GM12878 (cell line): ENCODE data around the gene JKAMP. TPM values are rescaled to one million over a fixed set of nuclear protein-coding genes. Genes with fewer than 3 reads are reported as not detected.

Experiments used
- ATAC-seq: fragments of 200-7000 bp; cut with Tn5 transposase; 3 replicates; pipeline ENCODE4 v1.9.1; 2020; ENCODE audit warnings: mild to moderate bottlenecking, moderate library complexity
- BruUV-seq: library from RNA; stranded (reverse); fragments of 400-500 nt; replicated peaks from 2 replicates; lab custom pipeline; 2021; lab: Mats Ljungman, UMichigan
- CTCF ChIA-PET: fragments of 300-600 bp; sonication (Branson Sonifier 250); formaldehyde crosslinking; extraction: SDS; loops from one replicate; lab custom pipeline; 2021; ENCODE audit warnings: inconsistent platforms; lab: Yijun Ruan, JAX
- POLR2A ChIA-PET: fragments of 350-600 bp; formaldehyde crosslinking; extraction: SDS; loops from one replicate; lab custom pipeline; 2021; ENCODE audit warnings: inconsistent platforms; lab: Charles Lee
- RAD21 ChIA-PET: fragments of 300-600 bp; sonication (Branson Sonifier 250); formaldehyde crosslinking; loops from one replicate; lab custom pipeline; 2023; ENCODE audit warnings: antibody characterized with exemption; ENCODE audit not compliant: unreplicated experiment; lab: Charles Lee
- SMC1A ChIA-PET: fragments of 300-600 bp; sonication (Branson Sonifier 250); formaldehyde crosslinking; loops from one replicate; lab custom pipeline; 2023; ENCODE audit not compliant: unreplicated experiment, uncharacterized antibody; lab: Charles Lee
- DNase-seq: peaks from one replicate; pipeline ENCODE4 v3.0.0-alpha.2; 2011; ENCODE audit warnings: low read depth, low spot score
- FAIRE-seq: peaks from 3 replicates; lab custom pipeline; 2011; peaks lifted over from hg19 to GRCh38; lab: Jason Lieb, UNC
- H2AFZ ChIP-seq: 2 replicates; pipeline ENCODE4 v1.6.0; 2011; ENCODE audit warnings: low read depth, low read length, control low read depth; ENCODE audit not compliant: control insufficient read depth
- H3K27ac ChIP-seq: 2 replicates; pipeline ENCODE4 v1.5.1; 2011; ENCODE audit warnings: control low read depth; ENCODE audit not compliant: control insufficient read depth, insufficient read depth
- H3K27me3 ChIP-seq, 2 experiments: replicated peaks in 1 of 2; 2 replicates each; pipeline versions ENCODE4 v1.6.0 to v1.6.1; 2011; ENCODE audit warnings: low read length in 1 of 2; ENCODE audit not compliant: control insufficient read depth in 2 of 2, insufficient read depth in 2 of 2
- H3K36me3 ChIP-seq, 2 experiments: 2 replicates each; pipeline ENCODE4 v1.5.1; 2011; ENCODE audit warnings: low read length in 1 of 2; ENCODE audit not compliant: control insufficient read depth in 2 of 2, insufficient read depth in 2 of 2
- H3K4me1 ChIP-seq: 2 replicates; pipeline ENCODE4 v1.6.1; 2011; ENCODE audit warnings: mild to moderate bottlenecking, low read length, moderate library complexity, mixed read lengths; ENCODE audit not compliant: control insufficient read depth, insufficient read depth
- H3K4me2 ChIP-seq: 2 replicates; pipeline ENCODE4 v1.6.0; 2011; ENCODE audit warnings: control low read depth; ENCODE audit not compliant: control insufficient read depth, insufficient read depth
- H3K4me3 ChIP-seq: fragments of 200-600 bp; sonication (generic); 2 replicates; pipeline ENCODE4 v1.5.1; 2016
- H3K79me2 ChIP-seq: 2 replicates; pipeline ENCODE4 v1.6.0; 2011; ENCODE audit warnings: low read length; ENCODE audit not compliant: control insufficient read depth, insufficient read depth
- H3K9ac ChIP-seq: 2 replicates; pipeline ENCODE4 v1.8.0; 2011; ENCODE audit warnings: low read length, control low read depth, mixed read lengths; ENCODE audit not compliant: control insufficient read depth, insufficient read depth
- H3K9me3 ChIP-seq: replicated peaks from 3 replicates; pipeline ENCODE4 v1.5.1; 2011; ENCODE audit warnings: mild to moderate bottlenecking, low read length; ENCODE audit not compliant: control insufficient read depth, insufficient read depth
- H4K20me1 ChIP-seq: 2 replicates; pipeline ENCODE4 v1.6.0; 2011; ENCODE audit not compliant: control insufficient read depth, insufficient read depth
- MEF2A ChIP-seq: IDR thresholded peaks from 2 replicates; pipeline ENCODE4 v1.6.1; 2011; ENCODE audit warnings: low read depth, mild to moderate bottlenecking, low read length, moderate library complexity; ENCODE audit not compliant: insufficient read depth
- MLLT1 ChIP-seq: fragments of 450-650 bp; IDR thresholded peaks from 2 replicates; pipeline ENCODE4 v1.6.1; 2016; ENCODE audit warnings: mild to moderate bottlenecking
- NR2C1 ChIP-seq: fragments of 450-650 bp; IDR thresholded peaks from 2 replicates; pipeline ENCODE4 v1.6.1; 2017; ENCODE audit warnings: antibody characterized with exemption, mild to moderate bottlenecking, moderate library complexity
- RBBP5 ChIP-seq: fragments of 200-600 bp; sonication (generic); conservative IDR thresholded peaks from 2 replicates; pipeline ENCODE4 v1.6.1; 2016
- RUNX3 ChIP-seq: IDR thresholded peaks from 2 replicates; pipeline ENCODE4 v1.6.1; 2012; ENCODE audit warnings: low read length, inconsistent platforms
- SKIL ChIP-seq: fragments of 450-650 bp; IDR thresholded peaks from 2 replicates; pipeline ENCODE4 v1.6.1; 2017; ENCODE audit warnings: mild to moderate bottlenecking, low read depth, inconsistent platforms; ENCODE audit not compliant: poor library complexity, severe bottlenecking
- SUZ12 ChIP-seq: fragments of 200-600 bp; sonication (generic); IDR thresholded peaks from one replicate; pipeline ENCODE4 v1.6.1; 2018; ENCODE audit warnings: antibody characterized with exemption, mild to moderate bottlenecking; ENCODE audit not compliant: unreplicated experiment
- WGBS: methylation state at CpG from one replicate; pipeline ENCODE4 v1.1.6; 2016; ENCODE audit warnings: low lambda C conversion rate; ENCODE audit not compliant: insufficient replicate concordance, insufficient coverage; ENCODE audit errors: missing lambda C conversion rate; 5-methylcytosine and 5-hydroxymethylcytosine counted together
- in situ Hi-C: fragments of 300-500 bp; cut with MboI; formaldehyde crosslinking; loops from 9 replicates; pipeline ENCODE4 v1.14.3; 2018; ENCODE audit warnings: mixed read lengths
- intact Hi-C: fragments of 100-400 bp; cut with micrococcal nuclease; formaldehyde crosslinking; loops from one replicate; pipeline ENCODE4 v1.14.2; 2022; ENCODE audit not compliant: unreplicated experiment
- polyA plus RNA-seq, 11 experiments: library from polyadenylated mRNA; depleted of rRNA in 4 of 11; unstranded in 6 of 11; stranded (reverse) in 5 of 11; fragments of >200 nt; fragmentation: Nextera tagmentation in 4 of 11; fragmentation: Illumina TruSeq in 1 of 11; extraction: Ambion mirVana in 4 of 11; extraction: Trizol in 1 of 11; gene quantifications; 1 replicate in 1 of 11; 2 replicates in 10 of 11; pipeline versions ENCODE4 v1.2.1 to v1.2.3, GENCODE V29; 2011 to 2016; ENCODE audit warnings: inconsistent platforms in 2 of 11, missing spikeins in 2 of 11, low read depth in 1 of 11
- total RNA-seq, 4 experiments: library from RNA; depleted of rRNA in 3 of 4; stranded (reverse); fragments of >200 nt in 3 of 4; fragmentation: Illumina TruSeq in 1 of 4; extraction: Trizol in 1 of 4; gene quantifications; 2 replicates each; pipeline versions ENCODE4 v1.2.1 to v1.2.3, GENCODE V29; 2013 to 2021

JKAMP gene
- total and polyA plus RNA-seq, 10 of the 15 experiments (the other 5 are each of a cell fraction or from before 2014, with no cell fraction given), result 18.2 to 129 (median 46.6) TPM

GRCh38 chr14:59507063-59507751 is 22.9 kb downstream of the JKAMP start (continued):
- TF ChIP-seq MLLT1 (no peak), MEF2A (no peak)
- TF ChIP-seq, all 136 proteins: peak for 4

GRCh38 chr14:59507752-59508103 is 23.4 kb downstream of the JKAMP start:
- ATAC-seq (no peak), DNase-seq (no peak)
- no TSS peak for BruUV-seq
- H3K79me2 ChIP-seq, result no peaks in the 10 kb centered on the region
- no peak overlapping the region for H3K27ac ChIP-seq
- no peaks in the 10 kb centered on the region for H3K4me1 ChIP-seq
- H3K27me3 ChIP-seq, result no peaks in the 10 kb centered on the region
- POLR2A ChIA-PET, result no interaction called here
- RAD21 ChIA-PET, result interaction anchor here (0.9 to 1.6 kb wide), 7 partner anchors 62 to 677 kb away, joined by 3 to 11 read pairs (median 5); no protein-coding TSS in a partner anchor
- no peak for TF ChIP-seq RUNX3
- no peak for TF ChIP-seq NR2C1
- TF ChIP-seq SUZ12, result no peak
- no peak for TF ChIP-seq RBBP5
- TF ChIP-seq SKIL, result no peak
- TF ChIP-seq, all 136 proteins: peak for 0
- FAIRE-seq, result no peak
- Histone ChIP-seq H3K9ac (no peak overlapping the region), H3K4me3 (no peak overlapping the region), H3K4me2 (no peak overlapping the region), H3K36me3 (peaks cover 0 to 6% of the 10 kb centered on the region in 2 experiments; a peak in 2 of 4 replicates), H2AFZ (no peak overlapping the region), H3K9me3 (no peaks in the 10 kb centered on the region), H4K20me1 (no peaks in the 10 kb centered on the region)
- in situ Hi-C loops (no loop called here), intact Hi-C loops (loop anchor here (2.0 to 5.0 kb wide), 2 partner anchors 69 to 180 kb away; partner anchors contain the start of gene CCDC175)
- WGBS, result 92% methylated on average over 3 of the region's 3 CpGs
- ChIA-PET CTCF (interaction anchor here (0.6 to 12.6 kb wide), 16 partner anchors 11 to 679 kb away, joined by 3 to 147 read pairs (median 5); partner anchors contain the start of genes CCDC175, JKAMP and L3HYPDH), SMC1A (interaction anchor here (0.8 to 3.9 kb wide), 10 partner anchors 11 to 676 kb away, joined by 3 to 29 read pairs (median 4); partner anchors contain the start of genes CCDC175, JKAMP and L3HYPDH)
